CD4-positive, alpha-beta memory T cell (primary cell): ENCODE data around the gene GMIP. TPM values are rescaled to one million over a fixed set of nuclear protein-coding genes. Genes with fewer than 3 reads are reported as not detected.
"Not testable (repeated sequence)": the region's sequence is repeated elsewhere in the genome, so short reads cannot be mapped to it uniquely, and the experiment has no call there.

ENCODE experiments used
- CTCF ChIA-PET: fragments of 350-600 bp; sonication (Branson Sonifier 250); formaldehyde crosslinking; loops from one replicate; lab custom pipeline; 2021; ENCODE audit warnings: inconsistent platforms; ENCODE audit not compliant: partially characterized antibody; lab: Charles Lee
- POLR2A ChIA-PET: fragments of 350-600 bp; sonication (Branson Sonifier 250); formaldehyde crosslinking; loops from one replicate; lab custom pipeline; 2021; ENCODE audit not compliant: partially characterized antibody; lab: Charles Lee
- DNase-seq, 5 donors: peaks; one replicate each; pipeline versions ENCODE4 v3.0.0 to v3.0.0-alpha.2; 2020 to 2022; ENCODE audit warnings: mixed read lengths in 1 of 5
- H3K27ac ChIP-seq: one replicate; pipeline ENCODE4 v1.7.0; 2013; ENCODE audit warnings: low read depth, low read length
- H3K27me3 ChIP-seq: 2 replicates; pipeline ENCODE4 v1.7.0; 2013; ENCODE audit warnings: mild to moderate bottlenecking, low read length, moderate library complexity; ENCODE audit not compliant: insufficient read depth
- H3K36me3 ChIP-seq: 2 replicates; pipeline ENCODE4 v1.7.0; 2013; ENCODE audit warnings: mild to moderate bottlenecking, low read length, moderate library complexity; ENCODE audit not compliant: insufficient read depth
- H3K4me1 ChIP-seq: 2 replicates; pipeline ENCODE4 v1.7.0; 2013; ENCODE audit warnings: mild to moderate bottlenecking, low read length, moderate library complexity; ENCODE audit not compliant: insufficient read depth
- H3K4me3 ChIP-seq, 2 donors: one replicate each; pipeline ENCODE4 v1.7.0; 2013; ENCODE audit warnings: low read length in 2 of 2, mild to moderate bottlenecking in 1 of 2
- H3K9me3 ChIP-seq, 2 donors: one replicate each; pipeline ENCODE4 v1.7.0; 2013; ENCODE audit warnings: low read length in 2 of 2, control low read depth in 1 of 2; ENCODE audit not compliant: control insufficient read depth in 1 of 2
- H3K27ac Mint-ChIP-seq, 7 donors: one replicate each; pipeline ENCODE4 v1.8.0; 2020 to 2021; ENCODE audit warnings: mixed read lengths in 7 of 7, mild to moderate bottlenecking in 6 of 7, inconsistent platforms in 3 of 7, moderate library complexity in 3 of 7
- H3K27me3 Mint-ChIP-seq, 2 donors: one replicate each; pipeline ENCODE4 v1.8.0; 2020 to 2021; ENCODE audit warnings: mixed read lengths in 2 of 2
- H3K36me3 Mint-ChIP-seq, 2 donors: one replicate each; pipeline ENCODE4 v1.8.0; 2020 to 2021; ENCODE audit warnings: mixed read lengths in 2 of 2, inconsistent platforms in 1 of 2, mild to moderate bottlenecking in 1 of 2
- H3K4me1 Mint-ChIP-seq, 4 donors: one replicate each; pipeline ENCODE4 v1.8.0; 2020 to 2021; ENCODE audit warnings: mixed read lengths in 4 of 4, mild to moderate bottlenecking in 1 of 4
- H3K4me3 Mint-ChIP-seq, 8 donors: one replicate each; pipeline ENCODE4 v1.8.0; 2020 to 2021; ENCODE audit warnings: mixed read lengths in 8 of 8, mild to moderate bottlenecking in 7 of 8, moderate library complexity in 6 of 8, inconsistent platforms in 3 of 8
- H3K9me3 Mint-ChIP-seq, 8 donors: one replicate each; pipeline ENCODE4 v1.8.0; 2020 to 2021; ENCODE audit warnings: mixed read lengths in 8 of 8, mild to moderate bottlenecking in 5 of 8, inconsistent platforms in 3 of 8, moderate library complexity in 1 of 8
- intact Hi-C: fragments of 100-400 bp; cut with micrococcal nuclease; formaldehyde crosslinking; loops from one replicate; pipeline ENCODE4 v1.15.1; 2023
- polyA plus RNA-seq, 2 donors: library from polyadenylated mRNA; unstranded; fragments of 300-500 nt; fragmentation: Illumina TruSeq; gene quantifications; one replicate each; pipeline ENCODE4 v1.2.3, GENCODE V29; 2021
- total RNA-seq, 2 experiments: library from RNA; stranded (reverse); gene quantifications; one replicate each; pipeline ENCODE4 v1.2.3, GENCODE V29; 2021

The GMIP gene
- total and polyA plus RNA-seq, 4 experiments from 2014 or later: 28.4 to 105 (median 75.2) TPM

- Histone ChIP-seq H3K9me3 (no peaks in the 10 kb centered on the region), H3K27ac (peak overlapping the region; percentile 73), H3K4me1 (peaks cover 88% of the 10 kb centered on the region), H3K4me3 (no peak overlapping the region), H3K27me3 (no peaks in the 10 kb centered on the region), H3K36me3 (no peaks in the 10 kb centered on the region)
- no peaks in the 10 kb centered on the region for H3K27me3 Mint-ChIP-seq
- ChIA-PET POLR2A (interaction anchor here (0.8 to 7.4 kb wide), 15 partner anchors 10 to 173 kb away, joined by 3 to 75 read pairs (median 4); partner anchors contain the start of genes ATP13A1, LPAR2, PBX4 and ZNF101), CTCF (interaction anchor here (0.7 to 3.0 kb wide), 6 partner anchors 12 to 70 kb away, joined by 3 to 13 read pairs (median 4); partner anchors contain the start of gene PBX4)
- peak overlapping the region in 7 of 8 donors; percentile 47 to 76 (median 68) for H3K4me3 Mint-ChIP-seq
- peak overlapping the region; percentile 93 to 98 (median 94) for H3K27ac Mint-ChIP-seq
- DNase-seq: peak in 1 of 5 donors; percentile 35
- intact Hi-C loops: loop anchor here (1.0 kb wide), 1 partner anchor 15 kb away; the partner anchor contains the start of gene PBX4
- peaks cover 9 to 19% of the 10 kb centered on the region in 2 donors for H3K36me3 Mint-ChIP-seq
- H3K4me1 Mint-ChIP-seq: peaks cover 46 to 76% (median 60%) of the 10 kb centered on the region in 4 donors
- peaks cover 0 to 1% (median 0%) of the 10 kb centered on the region in 8 donors for H3K9me3 Mint-ChIP-seq
Observed at GRCh38 chr19:19602713-19603324, 40.6 kb downstream of the GMIP start.

DNA sequence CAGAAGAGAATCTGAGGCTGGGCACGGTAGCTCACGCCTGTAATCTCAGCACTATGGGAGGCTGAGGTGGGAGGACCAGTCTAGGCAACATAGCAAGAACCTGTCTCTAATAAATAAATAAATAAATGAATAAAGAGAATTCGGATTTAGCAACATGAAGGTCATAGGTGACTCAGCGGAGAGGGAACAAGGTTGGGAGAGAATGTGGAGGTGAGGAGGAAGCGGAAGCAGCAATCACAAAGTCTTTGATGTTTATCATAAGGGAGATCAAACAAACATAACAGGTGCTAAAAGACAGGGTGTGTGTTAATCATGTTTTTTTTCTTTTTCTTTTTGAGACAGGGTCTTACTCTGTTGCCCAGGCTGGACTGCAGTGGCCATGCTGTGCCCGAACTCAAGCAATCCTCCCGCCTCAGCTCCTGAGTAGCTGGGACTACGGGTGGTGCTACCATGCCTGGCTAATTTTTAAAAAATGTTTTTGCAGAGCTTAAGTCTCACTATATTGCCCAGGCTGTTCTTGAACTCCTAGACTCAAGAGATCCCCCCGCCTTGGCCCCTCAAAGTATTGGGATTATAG lies 41.2 kb downstream of the GMIP start:
- Histone ChIP-seq H3K9me3 (no peaks in the 10 kb centered on the region), H3K27me3 (no peaks in the 10 kb centered on the region), H3K4me1 (peaks cover 89% of the 10 kb centered on the region), H3K4me3 (peak overlapping the region in 1 of 2 donors; percentile 26), H3K36me3 (no peaks in the 10 kb centered on the region), H3K27ac (peak overlapping the region; percentile 73)
- ChIA-PET CTCF (interaction anchor here (0.7 to 3.0 kb wide), 7 partner anchors 11 to 70 kb away, joined by 3 to 13 read pairs (median 4); partner anchors contain the start of gene PBX4), POLR2A (interaction anchor here (0.8 to 7.4 kb wide), 16 partner anchors 8 to 174 kb away, joined by 3 to 75 read pairs (median 4); partner anchors contain the start of genes ATP13A1, GMIP, LPAR2 and PBX4)
- Mint-ChIP-seq H3K27me3 (no peaks in the 10 kb centered on the region), H3K4me3 (peak overlapping the region; percentile 47 to 77 (median 68)), H3K36me3 (peaks cover 10 to 24% of the 10 kb centered on the region in 2 donors), H3K9me3 (peaks cover 0 to 1% (median 0%) of the 10 kb centered on the region in 8 donors), H3K4me1 (peaks cover 52 to 78% (median 65%) of the 10 kb centered on the region in 4 donors), H3K27ac (peak overlapping the region; percentile 93 to 98 (median 94))
- intact Hi-C loops: loop anchor here (1.0 kb wide), 1 partner anchor 16 kb away; the partner anchor contains the start of gene PBX4
- DNase-seq: peak; percentile 65 to 84 (median 70)

DNA sequence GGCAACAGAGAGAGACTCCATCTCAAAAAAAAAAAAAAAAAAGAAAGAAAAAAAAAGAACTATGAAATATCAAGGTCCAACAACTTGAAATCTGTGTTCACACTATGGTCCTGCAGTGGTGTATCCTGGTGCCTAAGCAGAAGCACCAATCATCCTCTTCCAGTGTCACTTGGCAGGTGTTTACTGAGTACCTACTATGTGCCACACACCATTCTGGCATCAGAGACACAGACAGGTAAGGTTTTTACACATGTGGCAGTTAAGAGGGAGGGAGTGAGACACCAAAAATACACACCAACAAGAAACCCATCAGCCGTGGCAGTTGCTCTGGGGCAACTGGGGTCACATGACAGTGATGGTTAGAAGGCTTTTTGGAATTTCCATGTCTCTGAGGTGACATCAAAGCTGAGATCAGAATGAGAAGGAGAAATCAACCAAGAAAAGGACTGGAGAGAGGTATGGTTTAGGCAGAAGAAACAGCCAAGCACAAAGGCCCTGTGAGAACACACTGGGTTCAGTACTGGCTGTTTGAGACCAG lies 42.6 kb downstream of the GMIP start:
- peak overlapping the region; percentile 73 for H3K27ac ChIP-seq
- Mint-ChIP-seq H3K9me3 (peaks cover 0 to 3% (median 0%) of the 10 kb centered on the region in 8 donors), H3K36me3 (peaks cover 7 to 22% of the 10 kb centered on the region in 2 donors), H3K27ac (peak overlapping the region; percentile 93 to 98 (median 94)), H3K27me3 (no peaks in the 10 kb centered on the region), H3K4me1 (peaks cover 49 to 76% (median 62%) of the 10 kb centered on the region in 4 donors), H3K4me3 (peak overlapping the region; percentile 9 to 77 (median 61))
- CTCF ChIA-PET: interaction anchor here (1.1 to 3.0 kb wide), 3 partner anchors 9 to 47 kb away, joined by 3 to 13 read pairs (median 4); partner anchors contain the start of gene PBX4
- POLR2A ChIA-PET: interaction anchor here (1.2 to 7.4 kb wide), 7 partner anchors 10 to 67 kb away, joined by 3 to 75 read pairs (median 39); partner anchors contain the start of genes ATP13A1, GMIP, LPAR2 and PBX4
- intact Hi-C loops: no loop called here
- H3K9me3 ChIP-seq: no peaks in the 10 kb centered on the region
- H3K27me3 ChIP-seq: no peaks in the 10 kb centered on the region
- H3K36me3 ChIP-seq: no peaks in the 10 kb centered on the region
- H3K4me1 ChIP-seq: peaks cover 85% of the 10 kb centered on the region
- H3K4me3 ChIP-seq: no peak overlapping the region
- DNase-seq: peak in 1 of 5 donors; percentile 44

- H3K4me1 ChIP-seq: peaks cover 90% of the 10 kb centered on the region
- not testable (repeated sequence) for H3K9me3 ChIP-seq, H3K9me3 Mint-ChIP-seq, H3K27me3 Mint-ChIP-seq, H3K27me3 ChIP-seq, H3K36me3 ChIP-seq
- Mint-ChIP-seq H3K4me3 (peak overlapping the region; percentile 69 to 84 (median 79)), H3K27ac (peak overlapping the region; percentile 93 to 100 (median 98)), H3K4me1 (peaks cover 56 to 86% (median 67%) of the 10 kb centered on the region in 4 donors), H3K36me3 (peaks cover 13 to 30% of the 10 kb centered on the region in 2 donors)
- H3K27ac ChIP-seq: peak overlapping the region; percentile 89
- intact Hi-C loops: loop anchor here (1.0 to 5.0 kb wide), 5 partner anchors 7 to 70 kb away; partner anchors contain the start of genes GMIP, PBX4 and ZNF101
- ChIA-PET POLR2A (interaction anchor here (0.6 to 7.4 kb wide), 22 partner anchors 7 to 302 kb away, joined by 3 to 75 read pairs (median 5); partner anchors contain the start of genes ATP13A1, GMIP, LPAR2 and ZNF101), CTCF (interaction anchor here (1.0 to 3.2 kb wide), 4 partner anchors 16 to 272 kb away, joined by 3 to 9 read pairs (median 4); no protein-coding TSS in a partner anchor)
- DNase-seq: peak; percentile 77 to 89 (median 78)
- peak overlapping the region in 1 of 2 donors; percentile 39 for H3K4me3 ChIP-seq
Observed at GRCh38 chr19:19598728-19599451, 44.6 kb downstream of the GMIP start.

DNA sequence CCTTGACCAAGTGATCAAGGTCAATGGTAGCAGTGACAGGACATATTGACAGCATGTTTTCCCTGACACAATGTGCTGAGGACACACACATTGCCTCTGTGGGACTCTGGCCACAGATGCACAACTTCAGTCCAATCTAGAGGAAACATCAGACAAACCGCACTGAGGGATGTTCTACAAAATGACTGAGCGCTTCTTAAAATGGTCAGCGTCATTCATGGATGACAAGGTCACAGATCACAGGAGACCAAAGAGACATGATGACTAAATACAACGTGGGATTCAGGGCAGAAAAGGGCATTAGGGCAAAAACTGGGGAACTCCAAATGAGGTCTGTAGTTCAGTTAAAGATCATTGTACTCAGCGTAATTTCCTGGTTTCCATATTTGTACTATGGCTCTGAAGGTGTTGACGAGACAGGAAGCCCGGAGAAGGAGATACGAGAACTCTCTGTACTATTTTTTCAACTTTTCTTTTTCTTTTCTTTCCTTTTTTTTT lies 45.6 kb downstream of the GMIP start:
- intact Hi-C loops: loop anchor here (1.0 to 5.0 kb wide), 5 partner anchors 8 to 71 kb away; partner anchors contain the start of genes GMIP, PBX4 and ZNF101
- Mint-ChIP-seq H3K9me3 (peaks cover 0 to 3% (median 0%) of the 10 kb centered on the region in 8 donors), H3K36me3 (peaks cover 13 to 35% of the 10 kb centered on the region in 2 donors), H3K4me3 (peak overlapping the region; percentile 47 to 84 (median 79)), H3K27me3 (no peaks in the 10 kb centered on the region), H3K27ac (peak overlapping the region; percentile 93 to 100 (median 98)), H3K4me1 (peaks cover 48 to 84% (median 62%) of the 10 kb centered on the region in 4 donors)
- no peak overlapping the region for H3K4me3 ChIP-seq
- peaks cover 5% of the 10 kb centered on the region for H3K36me3 ChIP-seq
- DNase-seq: peak; percentile 85 to 93 (median 91)
- POLR2A ChIA-PET: interaction anchor here (0.6 to 7.4 kb wide), 21 partner anchors 8 to 303 kb away, joined by 3 to 75 read pairs (median 6); partner anchors contain the start of genes ATP13A1, GMIP, LPAR2 and NDUFA13
- CTCF ChIA-PET: interaction anchor here (1.0 to 3.2 kb wide), 4 partner anchors 15 to 273 kb away, joined by 3 to 9 read pairs (median 4); no protein-coding TSS in a partner anchor
- no peaks in the 10 kb centered on the region for H3K9me3 ChIP-seq
- H3K4me1 ChIP-seq: peaks cover 83% of the 10 kb centered on the region
- H3K27ac ChIP-seq: peak overlapping the region; percentile 89
- H3K27me3 ChIP-seq: no peaks in the 10 kb centered on the region
